WTC11 (cell line): ENCODE measurements around the gene RNF208. TPM values are rescaled to one million over a fixed set of nuclear protein-coding genes. Genes with fewer than 3 reads are reported as not detected.

Experiments
- AFF4 ChIP-seq: sonication (generic); formaldehyde crosslinking; IDR thresholded peaks from 2 replicates; pipeline ENCODE4 v1.8.1; 2023; ENCODE audit warnings: mild to moderate bottlenecking, missing genetic modification reagents, borderline replicate concordance
- AR ChIP-seq: fragments of 250-450 bp; sonication (Bioruptor Pico); IDR thresholded peaks from 2 replicates; pipeline ENCODE4 v1.9.0; 2021; ENCODE audit warnings: mild to moderate bottlenecking
- CDX4 ChIP-seq: fragments of 250-450 bp; sonication (Bioruptor Pico); IDR thresholded peaks from 2 replicates; pipeline ENCODE4 v1.9.0; 2021; ENCODE audit warnings: moderate library complexity, mild to moderate bottlenecking, inconsistent platforms, borderline replicate concordance
- CREB1 ChIP-seq: sonication (generic); formaldehyde crosslinking; IDR thresholded peaks from 2 replicates; pipeline ENCODE4 v1.8.0; 2023; ENCODE audit warnings: mild to moderate bottlenecking, missing genetic modification reagents
- E2F4 ChIP-seq: sonication (generic); formaldehyde crosslinking; IDR thresholded peaks from 2 replicates; pipeline ENCODE4 v1.8.1; 2022; ENCODE audit warnings: low read depth, mild to moderate bottlenecking, moderate library complexity, missing genetic modification reagents, borderline replicate concordance
- E2F5 ChIP-seq: sonication (generic); formaldehyde crosslinking; IDR thresholded peaks from 2 replicates; pipeline ENCODE4 v1.8.1; 2022; ENCODE audit warnings: mild to moderate bottlenecking, moderate library complexity, missing genetic modification reagents
- ESRRA ChIP-seq: sonication (generic); formaldehyde crosslinking; IDR thresholded peaks from 2 replicates; pipeline ENCODE4 v1.8.1; 2022; ENCODE audit warnings: mild to moderate bottlenecking, missing genetic modification reagents, borderline replicate concordance
- HMGA2 ChIP-seq: fragments of 250-450 bp; sonication (Bioruptor Pico); IDR thresholded peaks from 2 replicates; pipeline ENCODE4 v1.4.0; 2021; ENCODE audit warnings: mild to moderate bottlenecking, moderate library complexity
- JAZF1 ChIP-seq: fragments of 250-450 bp; sonication (Bioruptor Pico); IDR thresholded peaks from 2 replicates; pipeline ENCODE4 v1.9.0; 2021; ENCODE audit warnings: moderate library complexity, mild to moderate bottlenecking, inconsistent platforms
- MLX ChIP-seq: sonication (generic); formaldehyde crosslinking; IDR thresholded peaks from 2 replicates; pipeline ENCODE4 v1.8.1; 2023; ENCODE audit warnings: mild to moderate bottlenecking, missing genetic modification reagents, moderate library complexity
- NFE2L1 ChIP-seq: sonication (generic); formaldehyde crosslinking; IDR thresholded peaks from 2 replicates; pipeline ENCODE4 v1.8.1; 2023; ENCODE audit warnings: missing genetic modification reagents
- NFYB ChIP-seq: sonication (generic); formaldehyde crosslinking; conservative IDR thresholded peaks from 2 replicates; pipeline ENCODE4 v1.8.0; 2022; ENCODE audit warnings: low read depth, missing genetic modification reagents
- NR2C2 ChIP-seq: sonication (generic); formaldehyde crosslinking; IDR thresholded peaks from 2 replicates; pipeline ENCODE4 v1.8.0; 2022; ENCODE audit warnings: mild to moderate bottlenecking, missing genetic modification reagents
- OVOL2 ChIP-seq: fragments of 250-450 bp; sonication (Bioruptor Pico); IDR thresholded peaks from 2 replicates; pipeline ENCODE4 v1.9.0; 2021; ENCODE audit warnings: mild to moderate bottlenecking, borderline replicate concordance
- RORB ChIP-seq: fragments of 250-450 bp; sonication (Bioruptor Pico); IDR thresholded peaks from 2 replicates; pipeline ENCODE4 v1.9.0; 2021; ENCODE audit warnings: mild to moderate bottlenecking
- SMAD4 ChIP-seq: sonication (generic); formaldehyde crosslinking; IDR thresholded peaks from 2 replicates; pipeline ENCODE4 v1.8.0; 2022; ENCODE audit warnings: mild to moderate bottlenecking, missing genetic modification reagents
- STAT6 ChIP-seq: sonication (generic); formaldehyde crosslinking; conservative IDR thresholded peaks from 2 replicates; pipeline ENCODE4 v1.8.1; 2023; ENCODE audit warnings: mild to moderate bottlenecking, low read depth, missing genetic modification reagents, moderate library complexity
- TP53 ChIP-seq: sonication (generic); formaldehyde crosslinking; IDR thresholded peaks from 2 replicates; pipeline ENCODE4 v1.8.1; 2023; ENCODE audit warnings: mild to moderate bottlenecking, missing genetic modification reagents
- ZMAT4 ChIP-seq: fragments of 250-450 bp; sonication (Bioruptor Pico); IDR thresholded peaks from 2 replicates; pipeline ENCODE4 v1.9.0; 2021; ENCODE audit warnings: mild to moderate bottlenecking
- ZNF263 ChIP-seq: sonication (generic); formaldehyde crosslinking; IDR thresholded peaks from 2 replicates; pipeline ENCODE4 v1.8.1; 2022; ENCODE audit warnings: low read depth, mild to moderate bottlenecking, moderate library complexity, missing genetic modification reagents
- ZNF317 ChIP-seq: sonication (generic); formaldehyde crosslinking; IDR thresholded peaks from 2 replicates; pipeline ENCODE4 v1.8.1; 2023; ENCODE audit warnings: low read depth, mild to moderate bottlenecking, moderate library complexity, missing genetic modification reagents, borderline replicate concordance
- ZNF396 ChIP-seq: fragments of 250-450 bp; sonication (Bioruptor Pico); IDR thresholded peaks from 2 replicates; pipeline ENCODE4 v1.8.0; 2021; ENCODE audit warnings: mild to moderate bottlenecking, moderate library complexity, borderline replicate concordance
- total RNA-seq: library from RNA; stranded (reverse); gene quantifications from 3 replicates; pipeline ENCODE4 v1.2.3, GENCODE V29; 2021

RNF208 gene
- total RNA-seq, 1 experiment from 2014 or later, result 14.8 TPM

GRCh38 chr9:137188490-137189296 is 33.3 kb downstream of the RNF208 start, which contains the start of the genes ANAPC2 and SSNA1 (continued):
- TF ChIP-seq AR (CRISPR knock-in tag) (no peak), MLX (CRISPR knock-in tag) (no peak), SMAD4 (CRISPR knock-in tag) (no peak), ESRRA (peak; percentile 91), STAT6 (no peak), OVOL2 (CRISPR knock-in tag) (no peak), RORB (CRISPR knock-in tag) (no peak), TP53 (CRISPR knock-in tag) (peak; percentile 76; the same call in 1 of the 2 replicates), ZNF317 (CRISPR knock-in tag) (no peak), ZNF396 (CRISPR knock-in tag) (no peak), NFE2L1 (no peak), ZMAT4 (CRISPR knock-in tag) (no peak), E2F5 (CRISPR knock-in tag) (peak; percentile 87; the same call in 1 of the 2 replicates), E2F4 (CRISPR knock-in tag) (no peak), NFYB (no peak), ZNF263 (CRISPR knock-in tag) (0 out of 2 replicates have a peak, but pooled peaks have one; percentile 59), JAZF1 (CRISPR knock-in tag) (no peak), CREB1 (CRISPR knock-in tag) (peak; percentile 100), CDX4 (CRISPR knock-in tag) (no peak), HMGA2 (CRISPR knock-in tag) (no peak), AFF4 (CRISPR knock-in tag) (no peak), NR2C2 (CRISPR knock-in tag) (no peak)
